ENCODE measurements around the gene CCDC146.
"Not testable (repeated sequence)": the region's sequence is repeated elsewhere in the genome, so short reads cannot be mapped to it uniquely, and the experiment has no call there.

GRCh38 chr7:77172437-77173172 lies 50.2 kb downstream of the CCDC146 start:
- TF ChIP-seq POLR2AphosphoS5 (IDR thresholded peaks at IDR 0.05; ENCODE audit: borderline replicate concordance, low read depth, low read length); EZH2 (IDR thresholded peaks at IDR 0.05): not testable (repeated sequence)

All from SK-N-MC (cell line).